HG03442 (cell line): ENCODE data around the gene CPSF6.

Source experiments
- ATAC-seq: cut with Tn5 transposase; IDR thresholded peaks from one replicate; pipeline ENCODE4 v1.9.1; 2021; ENCODE audit warnings: mild to moderate bottlenecking, moderate library complexity; ENCODE audit not compliant: unreplicated experiment

CPSF6 gene

GRCh38 chr12:69318225-69318624, 78.9 kb downstream of the CPSF6 start:
- no peak for ATAC-seq

GRCh38 chr12:69321351-69321750, 82.0 kb downstream of the CPSF6 start:
- ATAC-seq = no peak
